GM12891 (cell line): ENCODE data around the gene PPBP.

ENCODE experiments used
- POLR2A ChIP-seq: IDR thresholded peaks from 2 replicates; pipeline ENCODE4 v1.6.1; 2011; ENCODE audit warnings: low read depth, low read length, control low read depth
- POLR2AphosphoS5 ChIP-seq: IDR thresholded peaks from 2 replicates; pipeline ENCODE4 v1.6.1; 2011; ENCODE audit warnings: low read depth, low read length, control low read depth
- POU2F2 ChIP-seq: IDR thresholded peaks from 2 replicates; pipeline ENCODE4 v1.6.1; 2011; ENCODE audit warnings: low read depth, mild to moderate bottlenecking, control low read depth, low read length, moderate library complexity
- SPI1 ChIP-seq: IDR thresholded peaks from 2 replicates; pipeline ENCODE4 v1.6.1; 2011; ENCODE audit warnings: low read depth, low read length, control low read depth
- TAF1 ChIP-seq: IDR thresholded peaks from 2 replicates; pipeline ENCODE4 v1.6.1; 2011; ENCODE audit warnings: low read depth, low read length, control low read depth

DNA sequence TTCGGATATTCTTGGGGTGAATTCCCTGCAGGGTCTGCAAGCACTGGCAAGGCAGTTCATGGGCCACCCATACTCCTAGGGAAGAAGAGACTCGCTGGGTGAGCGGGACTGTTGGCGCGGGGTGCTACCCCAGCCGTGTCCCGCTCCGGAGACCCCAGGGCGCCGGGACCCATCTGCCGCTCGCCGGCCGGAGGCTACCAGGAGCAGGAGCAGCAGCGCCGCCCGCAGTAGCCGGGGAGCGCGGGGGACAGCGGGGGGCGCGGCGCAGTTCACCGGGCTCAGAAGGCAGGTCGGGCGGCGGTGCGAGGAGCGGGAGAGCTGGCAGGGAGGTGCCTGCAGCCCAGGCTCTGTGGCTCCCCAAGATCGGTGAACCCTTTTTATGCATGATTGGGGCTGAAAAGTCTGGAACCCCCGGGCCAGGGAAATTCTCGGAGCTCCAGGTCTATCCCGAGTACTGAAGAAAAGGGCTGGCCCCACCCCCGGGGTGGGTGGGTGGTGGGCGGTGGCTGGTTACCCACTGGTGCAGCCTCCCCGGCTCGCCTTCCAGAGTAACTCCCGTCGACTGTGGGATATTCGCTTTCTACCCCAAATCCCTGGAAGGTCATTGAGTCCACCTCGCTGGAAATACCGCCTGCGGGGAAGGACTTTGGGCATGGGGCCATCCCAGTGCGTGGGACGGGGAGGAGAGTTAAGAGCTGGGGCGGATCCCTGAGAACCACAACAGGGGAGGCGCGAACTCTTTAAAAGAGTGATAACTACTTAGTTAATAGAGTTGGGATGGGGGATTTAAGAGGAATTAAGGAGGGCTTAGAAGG, 43.7 kb downstream of the PPBP start:
- TF ChIP-seq POLR2AphosphoS5, result no peak
- no peak for TF ChIP-seq POLR2A
- no peak for TF ChIP-seq TAF1
- TF ChIP-seq SPI1, result no peak
- no peak for TF ChIP-seq POU2F2
